GM19238 (cell line): ENCODE measurements around the gene MAGEA12.
"Not testable (repeated sequence)": the region's sequence is repeated elsewhere in the genome, so short reads cannot be mapped to it uniquely, and the experiment has no call there.

Experiments used
- DNase-seq: peaks from one replicate; pipeline ENCODE4 v3.0.0; 2011; ENCODE audit warnings: low spot score; ENCODE audit not compliant: insufficient read length

MAGEA12 gene

GRCh38 chrX:152733261-152733975 lies at the start of gene MAGEA12, which contains the start of gene CSAG1:
Gene MAGEA12, plus strand, starts transcription at chrX:152733757. Its CDS starts 2,405 bp downstream, at chrX:152736162.
Gene CSAG1, minus strand, starts transcription at chrX:152733721. Its CDS starts 1,261 bp downstream, at chrX:152732460.
- no peak for DNase-seq

- not testable (repeated sequence) for DNase-seq
These were observed 35.3 kb upstream of the MAGEA12 start, which contains the start of gene MAGEA3 for GRCh38 chrX:152697952-152698931. Gene MAGEA3, plus strand, starts transcription at chrX:152698794. Its CDS starts 2,039 bp downstream, at chrX:152700833.

GRCh38 chrX:152700390-152700789 lies 33.2 kb upstream of the MAGEA12 start:
- not testable (repeated sequence) for DNase-seq

- DNase-seq, result not testable (repeated sequence)
These were observed 27.1 kb upstream of the MAGEA12 start for GRCh38 chrX:152706500-152706899.

GRCh38 chrX:152709173-152709572 lies 24.4 kb upstream of the MAGEA12 start, which contains the start of gene CSAG2:
Gene CSAG2, minus strand, starts transcription at chrX:152709273. Its CDS starts 161 bp downstream, at chrX:152709112.
- not testable (repeated sequence) for DNase-seq

- DNase-seq, result not testable (repeated sequence)
These were observed 20.4 kb upstream of the MAGEA12 start for GRCh38 chrX:152713195-152713594.

GRCh38 chrX:152713815-152714787 lies 19.5 kb upstream of the MAGEA12 start, which contains the start of gene MAGEA2B:
Gene MAGEA2B, plus strand, starts transcription at chrX:152714628. Its CDS starts 2,479 bp downstream, at chrX:152717107.
- DNase-seq, result not testable (repeated sequence)

- DNase-seq, result no peak
These were observed 8.1 kb upstream of the MAGEA12 start for GRCh38 chrX:152725409-152725808.

GRCh38 chrX:152734143-152734858 lies 744 bp downstream of the MAGEA12 start:
- DNase-seq, result not testable (repeated sequence)

- no peak for DNase-seq
These were observed 1.5 kb downstream of the MAGEA12 start for GRCh38 chrX:152735101-152735500.

- no peak for DNase-seq
These were observed 2.4 kb downstream of the MAGEA12 start for GRCh38 chrX:152735860-152736511.

- not testable (repeated sequence) for DNase-seq
These were observed 3.0 kb downstream of the MAGEA12 start for GRCh38 chrX:152736528-152736927.

- no peak for DNase-seq
These were observed 5.0 kb downstream of the MAGEA12 start for GRCh38 chrX:152738560-152738959.

GRCh38 chrX:152753686-152754650 lies 20.4 kb downstream of the MAGEA12 start, which contains the start of gene MAGEA2:
Gene MAGEA2, minus strand, starts transcription at chrX:152753842. Its CDS starts 2,479 bp downstream, at chrX:152751363.
- DNase-seq, result not testable (repeated sequence)

GRCh38 chrX:152754871-152755270 lies 21.3 kb downstream of the MAGEA12 start:
- not testable (repeated sequence) for DNase-seq

GRCh38 chrX:152758918-152759317 lies 25.4 kb downstream of the MAGEA12 start, which contains the start of gene CSAG3:
Gene CSAG3, plus strand, starts transcription at chrX:152759218.
- DNase-seq, result not testable (repeated sequence)

GRCh38 chrX:152759544-152759943 lies 26.0 kb downstream of the MAGEA12 start:
- DNase-seq, result not testable (repeated sequence)

GRCh38 chrX:152761582-152761981 lies 28.0 kb downstream of the MAGEA12 start:
- not testable (repeated sequence) for DNase-seq
